WI38 (cell line): ENCODE results near the gene EIF4E2.

Experiments
- H3K4me3 ChIP-seq: 2 replicates; pipeline ENCODE4 v1.5.1; 2011; ENCODE audit warnings: low read depth, mild to moderate bottlenecking, control low read depth, low read length
- CTCF ChIP-seq: IDR thresholded peaks from 2 replicates; pipeline ENCODE4 v1.5.1; 2012; ENCODE audit warnings: low read depth, mild to moderate bottlenecking, control low read depth, low read length

EIF4E2 gene

GRCh38 chr2:232539298-232540231 lies 10.9 kb upstream of the EIF4E2 start, which contains the start of gene CHRNG:
TSS of gene CHRNG (plus strand) at chr2:232539692. CDS start at chr2:232539748, 56 bp downstream.
- no peak within 1 kb of the TSS for H3K4me3 ChIP-seq
- TF ChIP-seq CTCF = no peak

DNA sequence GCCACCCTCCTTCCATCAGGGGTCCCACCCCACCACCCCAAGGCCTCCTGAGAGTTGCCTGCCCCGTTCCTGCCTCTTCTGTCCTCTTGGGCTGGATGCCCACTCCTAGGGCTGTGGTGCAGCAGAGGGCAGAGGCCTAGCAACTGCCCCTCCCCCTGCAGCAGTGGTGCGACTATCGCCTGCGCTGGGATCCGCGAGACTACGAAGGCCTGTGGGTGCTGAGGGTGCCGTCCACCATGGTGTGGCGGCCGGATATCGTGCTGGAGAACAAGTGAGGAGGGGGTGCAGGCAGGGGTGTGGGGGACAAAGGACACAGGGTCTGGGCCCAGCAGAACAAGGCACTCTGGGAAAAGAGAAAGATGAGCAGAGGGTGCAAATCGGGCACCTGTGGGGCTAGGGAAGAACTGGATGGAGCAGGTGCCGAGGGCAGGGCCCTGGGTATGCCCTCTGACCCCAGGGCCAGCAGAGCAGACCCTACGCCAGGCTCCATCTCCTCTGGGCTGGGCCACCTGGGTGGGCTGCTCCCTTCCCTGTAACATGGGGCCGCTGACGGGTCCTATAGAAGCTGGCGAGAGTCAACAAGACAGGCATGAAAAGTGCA lies 9.9 kb upstream of the EIF4E2 start:
- no peak for TF ChIP-seq CTCF
- no peak overlapping the region for H3K4me3 ChIP-seq

DNA sequence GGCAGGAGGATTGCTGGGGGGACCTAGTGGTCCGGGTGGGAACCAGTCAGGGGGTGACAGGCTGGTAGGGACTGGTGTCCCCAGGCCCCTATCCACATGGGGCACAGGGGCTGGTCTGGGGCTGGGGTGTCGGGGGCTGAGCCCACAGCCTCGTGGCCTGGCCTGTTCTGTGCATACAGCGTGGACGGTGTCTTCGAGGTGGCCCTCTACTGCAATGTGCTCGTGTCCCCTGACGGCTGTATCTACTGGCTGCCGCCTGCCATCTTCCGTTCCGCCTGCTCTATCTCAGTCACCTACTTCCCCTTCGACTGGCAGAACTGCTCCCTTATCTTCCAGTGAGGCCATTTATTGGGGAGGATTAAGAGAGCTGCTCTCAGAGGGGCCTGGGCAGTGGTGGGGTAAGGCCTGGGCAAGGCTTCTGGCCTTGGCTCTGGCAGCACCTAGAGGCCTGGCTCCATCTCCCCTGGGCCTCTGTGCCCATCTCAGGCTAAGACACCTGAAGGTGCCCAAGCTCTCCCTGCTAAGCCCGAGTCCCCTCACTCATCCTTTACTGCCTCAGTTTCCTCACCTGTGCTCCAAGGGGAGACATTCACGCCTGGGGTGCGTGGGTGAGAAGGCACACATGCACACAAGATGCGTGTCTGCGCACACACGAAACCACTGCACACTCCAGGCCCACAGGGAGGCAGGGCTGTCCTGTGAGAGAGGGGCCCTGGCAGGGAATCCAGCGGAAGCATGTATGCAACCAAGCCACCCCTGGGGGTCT lies 9.1 kb upstream of the EIF4E2 start:
- TF ChIP-seq CTCF = no peak
- no peak overlapping the region for H3K4me3 ChIP-seq

- no peak for TF ChIP-seq CTCF
- H3K4me3 ChIP-seq = no peak overlapping the region
Observed at GRCh38 chr2:232541961-232542714, 8.4 kb upstream of the EIF4E2 start.

DNA sequence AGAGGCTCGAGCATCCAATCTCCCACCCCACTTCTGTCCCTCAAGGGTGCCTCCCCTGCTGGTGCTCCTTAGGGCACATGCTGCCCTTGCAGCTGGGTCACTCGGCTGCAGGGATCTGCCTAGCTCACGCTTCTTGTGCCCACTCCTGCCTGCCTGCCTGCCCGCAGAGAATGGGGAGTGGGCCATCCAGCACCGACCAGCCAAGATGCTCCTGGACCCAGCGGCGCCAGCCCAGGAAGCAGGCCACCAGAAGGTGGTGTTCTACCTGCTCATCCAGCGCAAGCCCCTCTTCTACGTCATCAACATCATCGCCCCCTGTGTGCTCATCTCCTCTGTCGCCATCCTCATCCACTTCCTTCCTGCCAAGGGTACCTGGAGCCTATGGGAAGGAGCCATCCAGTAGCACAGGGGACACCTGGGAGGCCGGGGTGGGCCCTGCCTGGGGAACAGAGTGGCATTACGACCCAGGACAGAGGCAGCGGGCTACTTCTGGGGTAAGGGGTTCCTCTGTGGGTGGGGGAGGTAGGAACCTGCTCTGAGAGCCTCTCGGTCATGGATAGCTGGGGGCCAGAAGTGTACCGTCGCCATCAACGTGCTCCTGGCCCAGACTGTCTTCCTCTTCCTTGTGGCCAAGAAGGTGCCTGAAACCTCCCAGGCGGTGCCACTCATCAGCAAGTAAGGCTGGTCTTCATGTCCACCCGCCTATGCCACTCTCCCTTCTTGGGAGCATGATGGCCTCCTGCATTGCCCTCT lies 7.6 kb upstream of the EIF4E2 start:
- TF ChIP-seq CTCF = no peak
- no peak overlapping the region for H3K4me3 ChIP-seq

DNA sequence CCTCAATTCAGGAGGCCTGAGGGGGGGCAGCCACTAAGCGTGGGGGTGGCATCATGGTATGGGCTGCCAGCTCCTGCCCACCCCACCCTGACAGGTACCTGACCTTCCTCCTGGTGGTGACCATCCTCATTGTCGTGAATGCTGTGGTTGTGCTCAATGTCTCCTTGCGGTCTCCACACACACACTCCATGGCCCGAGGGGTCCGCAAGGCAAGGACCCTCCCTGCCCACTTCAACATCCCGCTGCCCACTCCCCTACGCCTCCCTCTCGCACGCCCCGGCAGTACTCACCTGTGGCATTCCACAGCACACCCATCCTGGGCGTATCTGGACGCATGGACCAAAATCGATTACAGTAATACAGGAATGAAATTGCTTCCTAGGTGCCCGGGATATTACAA lies 7.0 kb upstream of the EIF4E2 start:
- TF ChIP-seq CTCF = no peak

More for the DNA sequence above, 7.0 kb upstream of the EIF4E2 start:
- no peak overlapping the region for H3K4me3 ChIP-seq
